GM21390 (cell line): ENCODE data around the gene TMEM106A.
"Not testable (repeated sequence)": the region's sequence is repeated elsewhere in the genome, so short reads cannot be mapped to it uniquely, and the experiment has no call there.

ENCODE experiments used
- ATAC-seq: cut with Tn5 transposase; IDR thresholded peaks from one replicate; pipeline ENCODE4 v1.9.1; 2021; ENCODE audit not compliant: unreplicated experiment

Gene TMEM106A

GRCh38 chr17:43215341-43215740 lies 3.7 kb downstream of the TMEM106A start:
- ATAC-seq, result no peak

GRCh38 chr17:43216369-43216761 lies 4.7 kb downstream of the TMEM106A start:
- ATAC-seq, result no peak

GRCh38 chr17:43216762-43217613 lies 5.3 kb downstream of the TMEM106A start:
- no peak for ATAC-seq

- no peak for ATAC-seq
Measured at GRCh38 chr17:43217614-43218087, 6.0 kb downstream of the TMEM106A start.

- no peak for ATAC-seq
Measured at GRCh38 chr17:43219001-43219400, 7.3 kb downstream of the TMEM106A start.

- ATAC-seq, result no peak
Measured at GRCh38 chr17:43219746-43220380, 8.2 kb downstream of the TMEM106A start.

GRCh38 chr17:43220511-43221125 lies 8.9 kb downstream of the TMEM106A start:
- ATAC-seq, result no peak

GRCh38 chr17:43224146-43224705 lies 12.6 kb downstream of the TMEM106A start:
- ATAC-seq, result no peak

- no peak for ATAC-seq
Measured at GRCh38 chr17:43226393-43226792, 14.7 kb downstream of the TMEM106A start.

GRCh38 chr17:43228020-43228782 lies 16.5 kb downstream of the TMEM106A start, which contains the start of gene CCDC200:
Gene CCDC200, minus strand, starts transcription at chr17:43228623. Its CDS starts 69 bp downstream, at chr17:43228554.
- not testable (repeated sequence) for ATAC-seq

GRCh38 chr17:43231205-43232020 lies 19.7 kb downstream of the TMEM106A start:
- ATAC-seq, result not testable (repeated sequence)

- not testable (repeated sequence) for ATAC-seq
Measured at GRCh38 chr17:43232021-43232699, 20.5 kb downstream of the TMEM106A start.

GRCh38 chr17:43233263-43233662 lies 21.6 kb downstream of the TMEM106A start:
- ATAC-seq, result not testable (repeated sequence)

GRCh38 chr17:43233877-43234276 lies 22.2 kb downstream of the TMEM106A start, which contains the start of gene RNU2-1:
Gene RNU2-1, minus strand, starts transcription at chr17:43233977.
- not testable (repeated sequence) for ATAC-seq

GRCh38 chr17:43239597-43239996 lies 27.9 kb downstream of the TMEM106A start:
- not testable (repeated sequence) for ATAC-seq

- not testable (repeated sequence) for ATAC-seq
Measured at GRCh38 chr17:43240596-43241352, 29.1 kb downstream of the TMEM106A start.

GRCh38 chr17:43246456-43246855 lies 34.8 kb downstream of the TMEM106A start:
- ATAC-seq, result not testable (repeated sequence)
